HepG2 (cell line): ENCODE results near the gene CMTM1. TPM values are rescaled to one million over a fixed set of nuclear protein-coding genes. Genes with fewer than 3 reads are reported as not detected.
A peak's percentile ranks its signal among the peaks of the same experiment; 100 is the strongest.

Source experiments
- ATAC-seq: fragments of 200-7000 bp; cut with Tn5 transposase; 3 replicates; pipeline ENCODE4 v1.9.1; 2020; ENCODE audit warnings: mild to moderate bottlenecking, moderate library complexity
- BruUV-seq: library from RNA; stranded (reverse); fragments of 400-500 nt; replicated peaks from 2 replicates; lab custom pipeline; 2021; lab: Mats Ljungman, UMichigan
- CTCF ChIA-PET: fragments of 300-600 bp; formaldehyde crosslinking; extraction: SDS; loops from one replicate; lab custom pipeline; 2021; ENCODE audit warnings: low total read pairs, inconsistent platforms, low intra/inter-chr PET ratio; lab: Yijun Ruan, JAX
- POLR2A ChIA-PET: fragments of 350-600 bp; sonication (Branson Sonifier 250); formaldehyde crosslinking; loops from one replicate; lab custom pipeline; 2020; ENCODE audit warnings: antibody characterized with exemption, inconsistent platforms; lab: Yijun Ruan, JAX
- DNase-seq: peaks from one replicate; pipeline ENCODE4 v3.0.0-alpha.2; 2015; ENCODE audit warnings: low spot score
- FAIRE-seq: peaks from 3 replicates; lab custom pipeline; 2011; peaks lifted over from hg19 to GRCh38; lab: Jason Lieb, UNC
- H2AFZ ChIP-seq: one replicate; pipeline ENCODE4 v1.6.1; 2011; ENCODE audit warnings: low read length, inconsistent platforms
- H3K27ac ChIP-seq: fragments of 300-600 bp; 3 replicates; pipeline ENCODE4 v1.8.0; 2011; ENCODE audit warnings: mixed run types, mild to moderate bottlenecking, mixed read lengths, low read length, inconsistent platforms; ENCODE audit not compliant: insufficient read depth; ENCODE audit errors: extremely low read length
- H3K27me3 ChIP-seq, 2 experiments: fragments of 200-600 bp in 1 of 2; 2 replicates in 1 of 2; 3 replicates in 1 of 2; pipeline versions ENCODE4 v1.6.0 to v1.8.0; 2011; ENCODE audit warnings: low read length in 2 of 2, mild to moderate bottlenecking in 2 of 2, moderate library complexity in 2 of 2, inconsistent platforms in 1 of 2; ENCODE audit not compliant: insufficient read depth in 2 of 2, control insufficient read depth in 1 of 2
- H3K36me3 ChIP-seq, 2 experiments: fragments of 200-600 bp in 1 of 2; replicated peaks in 1 of 2; 2 replicates in 1 of 2; 3 replicates in 1 of 2; pipeline versions ENCODE4 v1.5.1 to v1.8.0; 2011; ENCODE audit warnings: low read length in 2 of 2, inconsistent platforms in 1 of 2; ENCODE audit not compliant: insufficient read depth in 2 of 2, control insufficient read depth in 1 of 2
- H3K4me1 ChIP-seq: 2 replicates; pipeline ENCODE4 v1.5.1; 2012; ENCODE audit warnings: low read length, inconsistent platforms; ENCODE audit not compliant: insufficient read depth
- H3K4me2 ChIP-seq: 2 replicates; pipeline ENCODE4 v1.6.0; 2011; ENCODE audit warnings: low read depth, low read length, inconsistent platforms
- H3K4me3 ChIP-seq, 3 experiments: fragments of 200-600 bp in 1 of 3; sonication (generic), shearing (Covaris generic) in 1 of 3; replicated peaks in 1 of 3; 2 replicates each; pipeline ENCODE4 v1.5.1; 2011 to 2016; ENCODE audit warnings: low read length in 3 of 3, inconsistent platforms in 2 of 3, low read depth in 2 of 3, mild to moderate bottlenecking in 2 of 3, control low read depth in 1 of 3, mixed read lengths in 1 of 3; ENCODE audit not compliant: insufficient read depth in 1 of 3
- H3K79me2 ChIP-seq: one replicate; pipeline ENCODE4 v1.6.1; 2011; ENCODE audit warnings: low read length, inconsistent platforms; ENCODE audit not compliant: insufficient read depth
- H3K9ac ChIP-seq: 2 replicates; pipeline ENCODE4 v1.6.0; 2011; ENCODE audit warnings: mild to moderate bottlenecking, low read depth, low read length, inconsistent platforms; ENCODE audit not compliant: insufficient read depth
- H3K9me3 ChIP-seq: 2 replicates; pipeline ENCODE4 v1.5.1; 2012; ENCODE audit warnings: mild to moderate bottlenecking, low read length
- H4K20me1 ChIP-seq: 2 replicates; pipeline ENCODE4 v1.6.0; 2011; ENCODE audit warnings: inconsistent platforms, mild to moderate bottlenecking, low read length, moderate library complexity; ENCODE audit not compliant: insufficient read depth
- MTF2 ChIP-seq: sonication (generic); formaldehyde crosslinking; IDR thresholded peaks from 2 replicates; pipeline ENCODE4 v1.5.0; 2020; ENCODE audit warnings: missing genetic modification reagents, borderline replicate concordance
- MZF1 ChIP-seq: sonication (generic); formaldehyde crosslinking; IDR thresholded peaks from 2 replicates; pipeline ENCODE4 v1.8.1; 2023; ENCODE audit warnings: mild to moderate bottlenecking, missing genetic modification reagents, borderline replicate concordance
- REPIN1 ChIP-seq: sonication (generic); formaldehyde crosslinking; IDR thresholded peaks from 2 replicates; pipeline ENCODE4 v1.8.0; 2022; ENCODE audit warnings: missing genetic modification reagents, low read depth, mild to moderate bottlenecking, borderline replicate concordance
- RFX3 ChIP-seq: IDR thresholded peaks from 2 replicates; pipeline ENCODE4 v1.6.1; 2016; ENCODE audit warnings: missing biosample characterization, missing genetic modification reagents
- SNAPC2 ChIP-seq: sonication (generic); formaldehyde crosslinking; IDR thresholded peaks from 2 replicates; pipeline ENCODE4 v1.8.1; 2022; ENCODE audit warnings: mild to moderate bottlenecking, missing genetic modification reagents
- SRSF1 ChIP-seq: fragments of 200-400 bp; formaldehyde crosslinking; optimal IDR thresholded peaks from 2 replicates; pipeline ENCODE3; 2017; ENCODE audit warnings: mild to moderate bottlenecking, low read depth, low read length, moderate library complexity
- STAG1 ChIP-seq: sonication (generic); formaldehyde crosslinking; IDR thresholded peaks from 2 replicates; pipeline ENCODE4 v1.4.0; 2020; ENCODE audit warnings: missing genetic modification reagents
- ZNF143 ChIP-seq: sonication (generic); formaldehyde crosslinking; IDR thresholded peaks from 2 replicates; pipeline ENCODE4 v1.4.0; 2020; ENCODE audit warnings: missing genetic modification reagents
- ZNF431 ChIP-seq: sonication (generic); formaldehyde crosslinking; IDR thresholded peaks from 2 replicates; pipeline ENCODE4 v1.9.0; 2022; ENCODE audit warnings: missing genetic modification reagents, low read depth, mild to moderate bottlenecking, borderline replicate concordance
- ZNF574 ChIP-seq: sonication (generic); formaldehyde crosslinking; IDR thresholded peaks from 2 replicates; pipeline ENCODE4 v1.4.0; 2020; ENCODE audit warnings: missing genetic modification reagents
- ZNF724P ChIP-seq: sonication (generic); formaldehyde crosslinking; IDR thresholded peaks from 2 replicates; pipeline ENCODE4 v1.8.0; 2022; ENCODE audit warnings: missing genetic modification reagents, borderline replicate concordance
- ZNF766 ChIP-seq: sonication (generic); formaldehyde crosslinking; IDR thresholded peaks from 2 replicates; pipeline ENCODE4 v1.5.0; 2020; ENCODE audit warnings: missing genetic modification reagents, borderline replicate concordance
- WGBS: methylation state at CpG from one replicate; pipeline ENCODE4 v1.1.6; 2017; ENCODE audit warnings: low lambda C conversion rate; 5-methylcytosine and 5-hydroxymethylcytosine counted together
- in situ Hi-C: cut with HindIII; loops from 2 replicates; pipeline ENCODE4 v1.10.0; 2017; ENCODE audit warnings: low pct_unique_long_range_greater_than_20kb; ENCODE audit not compliant: extremely low pct_ligation_motif_present
- intact Hi-C: fragments of 100-400 bp; cut with micrococcal nuclease; formaldehyde crosslinking; loops from one replicate; pipeline ENCODE4 v1.10.0; 2022; ENCODE audit not compliant: unreplicated experiment
- polyA plus RNA-seq, 8 experiments: library from polyadenylated mRNA; depleted of rRNA in 3 of 8; stranded (reverse) in 7 of 8; unstranded in 1 of 8; fragments of >200 nt; fragmentation: Illumina TruSeq in 4 of 8; extraction: Trizol in 4 of 8; gene quantifications; 2 replicates each; pipeline versions ENCODE4 v1.2.1 to v1.2.3, GENCODE V29; 2011 to 2016; ENCODE audit warnings: low read depth in 4 of 8, missing spikeins in 1 of 8, mixed read lengths in 1 of 8; ENCODE audit not compliant: insufficient read depth in 1 of 8
- total RNA-seq, 5 experiments: library from RNA; depleted of rRNA; stranded (reverse); fragments of >200 nt; fragmentation: Illumina TruSeq; extraction: Trizol; gene quantifications; 2 replicates each; pipeline ENCODE4 v1.2.3, GENCODE V29; 2016; ENCODE audit warnings: low read depth in 1 of 5
- TF ChIP-seq, protein P1 (sequence below): sonication (generic); formaldehyde crosslinking; IDR thresholded peaks from 2 replicates; pipeline ENCODE4 v1.5.0; 2020; ENCODE audit warnings: mild to moderate bottlenecking, missing genetic modification reagents, borderline replicate concordance

Gene CMTM1
- total and polyA plus RNA-seq, 2 of the 13 experiments (the other 11 are each of a cell fraction or from before 2014, with no cell fraction given): 1.7 to 2.9 TPM

GRCh38 chr16:66536525-66536924, 29.7 kb upstream of the CMTM1 start:
- Histone ChIP-seq H3K9me3 (no peaks in the 10 kb centered on the region), H3K9ac (no peak overlapping the region), H2AFZ (no peak overlapping the region), H4K20me1 (no peaks in the 10 kb centered on the region), H3K27ac (no peak overlapping the region), H3K4me1 (peaks cover 13% of the 10 kb centered on the region), H3K4me3 (no peak overlapping the region), H3K36me3 (peaks cover 3 to 23% of the 10 kb centered on the region in 2 experiments; a peak in 4 of 5 replicates), H3K27me3 (no peaks in the 10 kb centered on the region), H3K4me2 (no peak overlapping the region), H3K79me2 (no peaks in the 10 kb centered on the region)
- TF ChIP-seq SRSF1 (no peak), ZNF766 (CRISPR knock-in tag) (no peak), RFX3 (no peak), MZF1 (CRISPR knock-in tag) (no peak), SNAPC2 (CRISPR knock-in tag) (no peak), REPIN1 (CRISPR knock-in tag) (no peak), ZNF574 (CRISPR knock-in tag) (no peak), STAG1 (no peak), ZNF143 (no peak), ZNF431 (CRISPR knock-in tag) (no peak), ZNF724P (CRISPR knock-in tag) (no peak), MTF2 (no peak)
- TF ChIP-seq, protein P1, sequence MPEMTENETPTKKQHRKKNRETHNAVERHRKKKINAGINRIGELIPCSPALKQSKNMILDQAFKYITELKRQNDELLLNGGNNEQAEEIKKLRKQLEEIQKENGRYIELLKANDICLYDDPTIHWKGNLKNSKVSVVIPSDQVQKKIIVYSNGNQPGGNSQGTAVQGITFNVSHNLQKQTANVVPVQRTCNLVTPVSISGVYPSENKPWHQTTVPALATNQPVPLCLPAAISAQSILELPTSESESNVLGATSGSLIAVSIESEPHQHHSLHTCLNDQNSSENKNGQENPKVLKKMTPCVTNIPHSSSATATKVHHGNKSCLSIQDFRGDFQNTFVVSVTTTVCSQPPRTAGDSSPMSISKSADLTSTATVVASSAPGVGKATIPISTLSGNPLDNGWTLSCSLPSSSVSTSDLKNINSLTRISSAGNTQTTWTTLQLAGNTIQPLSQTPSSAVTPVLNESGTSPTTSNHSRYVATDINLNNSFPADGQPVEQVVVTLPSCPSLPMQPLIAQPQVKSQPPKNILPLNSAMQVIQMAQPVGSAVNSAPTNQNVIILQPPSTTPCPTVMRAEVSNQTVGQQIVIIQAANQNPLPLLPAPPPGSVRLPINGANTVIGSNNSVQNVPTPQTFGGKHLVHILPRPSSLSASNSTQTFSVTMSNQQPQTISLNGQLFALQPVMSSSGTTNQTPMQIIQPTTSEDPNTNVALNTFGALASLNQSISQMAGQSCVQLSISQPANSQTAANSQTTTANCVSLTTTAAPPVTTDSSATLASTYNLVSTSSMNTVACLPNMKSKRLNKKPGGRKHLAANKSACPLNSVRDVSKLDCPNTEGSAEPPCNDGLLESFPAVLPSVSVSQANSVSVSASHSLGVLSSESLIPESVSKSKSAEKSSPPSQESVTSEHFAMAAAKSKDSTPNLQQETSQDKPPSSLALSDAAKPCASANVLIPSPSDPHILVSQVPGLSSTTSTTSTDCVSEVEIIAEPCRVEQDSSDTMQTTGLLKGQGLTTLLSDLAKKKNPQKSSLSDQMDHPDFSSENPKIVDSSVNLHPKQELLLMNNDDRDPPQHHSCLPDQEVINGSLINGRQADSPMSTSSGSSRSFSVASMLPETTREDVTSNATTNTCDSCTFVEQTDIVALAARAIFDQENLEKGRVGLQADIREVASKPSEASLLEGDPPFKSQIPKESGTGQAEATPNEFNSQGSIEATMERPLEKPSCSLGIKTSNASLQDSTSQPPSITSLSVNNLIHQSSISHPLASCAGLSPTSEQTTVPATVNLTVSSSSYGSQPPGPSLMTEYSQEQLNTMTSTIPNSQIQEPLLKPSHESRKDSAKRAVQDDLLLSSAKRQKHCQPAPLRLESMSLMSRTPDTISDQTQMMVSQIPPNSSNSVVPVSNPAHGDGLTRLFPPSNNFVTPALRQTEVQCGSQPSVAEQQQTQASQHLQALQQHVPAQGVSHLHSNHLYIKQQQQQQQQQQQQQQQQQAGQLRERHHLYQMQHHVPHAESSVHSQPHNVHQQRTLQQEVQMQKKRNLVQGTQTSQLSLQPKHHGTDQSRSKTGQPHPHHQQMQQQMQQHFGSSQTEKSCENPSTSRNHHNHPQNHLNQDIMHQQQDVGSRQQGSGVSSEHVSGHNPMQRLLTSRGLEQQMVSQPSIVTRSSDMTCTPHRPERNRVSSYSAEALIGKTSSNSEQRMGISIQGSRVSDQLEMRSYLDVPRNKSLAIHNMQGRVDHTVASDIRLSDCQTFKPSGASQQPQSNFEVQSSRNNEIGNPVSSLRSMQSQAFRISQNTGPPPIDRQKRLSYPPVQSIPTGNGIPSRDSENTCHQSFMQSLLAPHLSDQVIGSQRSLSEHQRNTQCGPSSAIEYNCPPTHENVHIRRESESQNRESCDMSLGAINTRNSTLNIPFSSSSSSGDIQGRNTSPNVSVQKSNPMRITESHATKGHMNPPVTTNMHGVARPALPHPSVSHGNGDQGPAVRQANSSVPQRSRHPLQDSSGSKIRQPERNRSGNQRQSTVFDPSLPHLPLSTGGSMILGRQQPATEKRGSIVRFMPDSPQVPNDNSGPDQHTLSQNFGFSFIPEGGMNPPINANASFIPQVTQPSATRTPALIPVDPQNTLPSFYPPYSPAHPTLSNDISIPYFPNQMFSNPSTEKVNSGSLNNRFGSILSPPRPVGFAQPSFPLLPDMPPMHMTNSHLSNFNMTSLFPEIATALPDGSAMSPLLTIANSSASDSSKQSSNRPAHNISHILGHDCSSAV (CRISPR knock-in tag): no peak
- FAIRE-seq (no peak), DNase-seq (no peak), ATAC-seq (peak; percentile 55)
- in situ Hi-C loops: no loop called here
- intact Hi-C loops: loop anchor here (5.0 kb wide), 1 partner anchor 1336 kb away; the partner anchor contains the start of gene EDC4
- WGBS: 88% methylated on average over 4 of the region's 4 CpGs
- POLR2A ChIA-PET: interaction anchor here (0.7 kb wide), 1 partner anchor 14 kb away, joined by 3 read pairs; no protein-coding TSS in a partner anchor
- CTCF ChIA-PET: no interaction called here
- BruUV-seq: no TSS peak
